Right lobe of liver (tissue), 4 donors: ENCODE results near the gene DPP6.

Experiments
- CTCF ChIP-seq, 4 donors: fragments of 200-600 bp in 3 of 4; fragments of 450-650 bp in 1 of 4; IDR thresholded peaks; one replicate each; pipeline versions ENCODE4 v1.5.1 to v1.8.0; 2016 to 2022; ENCODE audit warnings: antibody characterized with exemption in 4 of 4, mild to moderate bottlenecking in 2 of 4
- POLR2A ChIP-seq: fragments of 450-650 bp; IDR thresholded peaks from one replicate; pipeline ENCODE4 v1.6.1; 2017; ENCODE audit warnings: antibody characterized with exemption, mild to moderate bottlenecking
- donor health status: DM: no; HTN: no; CAD: no.
- donor health status: DM: no; HTN: no; CAD: no.
- donor health status: DM: no; HTN: yes; CAD: no.

DNA sequence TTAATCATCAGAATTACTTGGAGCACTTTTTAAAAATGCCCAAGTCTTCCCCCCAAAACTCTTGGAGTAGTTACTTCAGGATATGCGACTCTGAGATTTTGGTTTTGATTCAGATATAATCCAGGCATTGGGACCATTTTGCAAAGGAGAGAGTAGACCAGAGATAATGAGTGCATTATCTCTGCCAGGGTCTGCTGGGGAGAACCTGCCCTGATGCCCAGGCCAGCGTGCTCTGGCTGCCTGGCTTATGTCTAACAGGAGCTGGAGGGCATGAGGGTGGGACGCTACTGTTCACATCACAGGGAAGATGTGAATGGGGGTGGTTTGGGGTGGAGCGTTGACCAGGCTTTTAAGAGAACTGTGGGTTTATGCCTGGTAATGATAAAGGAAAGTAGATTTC lies 336.2 kb downstream of the DPP6 start:
- TF ChIP-seq CTCF (IDR thresholded peaks at IDR 0.05) (no peak), POLR2A (no peak)
